Activated effector memory CD4-positive, alpha-beta T cell treated with anti-CD3 and anti-CD28 coated beads, Interleukin-2, amount 50 U/mL, for 16 hours (primary cell): ENCODE data around the gene TPCN2.
A peak's percentile ranks its signal among the peaks of the same experiment; 100 is the strongest.

Experiments used
- DNase-seq: peaks from one replicate; pipeline ENCODE4 v3.0.0-alpha.2; 2020

The TPCN2 gene

DNA sequence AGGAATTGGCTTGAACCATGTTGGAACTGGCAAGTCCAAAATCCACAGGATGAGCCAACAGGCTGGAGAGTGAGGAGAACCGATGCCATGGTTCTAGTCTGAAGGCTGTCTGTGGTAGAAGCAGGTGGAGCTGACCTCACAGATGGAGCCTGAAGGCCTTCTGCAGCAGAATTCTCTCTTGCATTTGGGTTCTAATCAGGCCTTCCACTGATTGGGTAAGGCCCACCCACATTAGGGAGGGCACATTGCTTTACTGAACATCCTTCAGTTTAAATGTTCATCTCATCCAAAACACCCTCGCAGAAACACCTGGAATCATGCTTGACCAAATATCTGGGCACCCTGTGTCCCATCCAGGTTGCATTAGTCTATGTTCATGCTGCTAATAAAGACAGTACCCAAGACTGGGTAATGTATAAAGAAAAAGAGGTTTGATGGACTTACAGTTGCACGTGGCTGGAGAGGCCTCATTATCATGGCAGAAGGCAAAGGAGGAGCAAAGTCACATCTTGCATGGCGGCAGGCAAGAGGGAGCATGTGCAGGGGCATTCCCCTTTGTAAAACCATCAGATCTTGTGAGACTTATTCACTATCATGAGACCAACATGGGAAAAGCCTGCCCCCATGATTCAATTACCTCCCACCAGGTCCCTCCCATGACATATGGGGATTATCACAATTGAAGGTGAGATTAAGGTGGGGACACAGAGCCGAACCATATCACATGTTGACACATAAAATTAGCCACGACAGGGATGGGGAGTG, 122.9 kb downstream of the TPCN2 start:
- DNase-seq: peak; percentile 19

DNA sequence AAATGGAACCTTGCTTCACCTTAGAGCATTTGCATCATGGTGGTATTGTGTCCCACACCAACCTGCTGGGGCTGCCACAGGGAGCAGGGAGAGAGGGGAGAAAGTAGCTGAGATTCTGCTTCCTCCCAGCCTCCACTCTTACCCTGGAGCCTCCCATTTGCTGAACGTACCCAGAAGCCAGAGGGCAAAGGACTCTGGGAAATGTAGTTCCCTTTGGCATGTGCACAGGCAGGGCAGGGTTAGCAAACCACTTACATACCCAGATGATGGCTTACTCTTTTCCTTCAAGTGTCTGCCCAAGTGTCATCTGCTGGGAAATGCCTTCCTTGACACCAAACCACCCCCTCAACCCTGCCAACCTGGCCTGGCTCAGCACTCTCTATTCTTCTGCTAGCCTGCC, 123.9 kb downstream of the TPCN2 start:
- DNase-seq: no peak

- no peak for DNase-seq
Measured at GRCh38 chr11:69173331-69173730, 124.6 kb downstream of the TPCN2 start.

DNA sequence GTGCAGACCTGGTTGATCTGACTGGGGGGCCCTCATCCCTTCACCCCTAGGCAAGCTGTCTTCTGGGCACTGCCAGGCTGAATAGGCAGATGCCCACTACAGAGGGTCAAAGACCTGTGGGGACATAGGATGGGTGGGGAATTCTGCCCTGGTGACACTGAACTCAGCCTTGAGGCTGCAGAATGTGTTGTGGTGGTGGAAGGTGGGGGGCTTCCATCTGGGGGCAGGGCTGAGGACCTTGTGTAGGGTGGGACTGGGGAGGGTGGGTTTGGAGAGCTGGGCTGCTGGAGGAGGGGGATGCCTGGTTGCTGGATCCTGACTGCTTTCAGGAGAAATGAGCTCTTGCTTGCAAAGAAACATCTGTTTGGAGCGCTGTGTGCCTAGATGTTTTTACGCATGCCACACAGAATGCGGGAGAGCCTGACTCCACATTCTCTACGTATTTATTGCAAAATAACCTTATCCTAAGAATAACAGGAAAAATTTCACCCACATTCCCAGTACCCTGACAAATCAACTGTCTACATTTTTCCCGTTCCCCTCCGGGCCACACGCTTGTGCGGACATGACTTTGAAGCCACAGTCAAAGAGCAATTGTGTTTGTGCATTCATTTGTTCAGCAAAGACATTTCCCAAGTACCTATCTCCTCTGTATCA, 125.3 kb downstream of the TPCN2 start:
- DNase-seq: peak; percentile 42

DNA sequence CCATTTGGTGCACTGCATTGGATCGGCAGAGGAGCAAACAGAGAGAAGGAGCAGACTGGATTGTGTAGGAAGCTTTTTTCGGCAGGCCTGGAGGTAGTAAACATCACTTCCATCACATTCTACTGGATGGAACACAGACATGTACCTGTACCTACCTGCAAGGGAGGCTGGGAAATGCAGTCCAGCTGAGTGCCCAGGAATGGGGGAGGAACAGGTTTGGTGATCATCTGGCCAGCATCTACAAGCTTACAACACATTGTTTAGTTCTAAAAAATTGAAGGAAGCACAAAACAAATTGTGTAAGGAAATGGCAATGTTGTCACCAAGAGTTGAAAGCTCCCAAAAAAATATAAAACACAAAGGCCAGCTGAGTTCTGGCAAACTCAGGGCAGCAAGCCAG, 126.1 kb downstream of the TPCN2 start:
- DNase-seq: no peak

GRCh38 chr11:69178819-69179482, 130.2 kb downstream of the TPCN2 start:
- no peak for DNase-seq

GRCh38 chr11:69180226-69180625, 131.5 kb downstream of the TPCN2 start:
- DNase-seq: no peak

DNA sequence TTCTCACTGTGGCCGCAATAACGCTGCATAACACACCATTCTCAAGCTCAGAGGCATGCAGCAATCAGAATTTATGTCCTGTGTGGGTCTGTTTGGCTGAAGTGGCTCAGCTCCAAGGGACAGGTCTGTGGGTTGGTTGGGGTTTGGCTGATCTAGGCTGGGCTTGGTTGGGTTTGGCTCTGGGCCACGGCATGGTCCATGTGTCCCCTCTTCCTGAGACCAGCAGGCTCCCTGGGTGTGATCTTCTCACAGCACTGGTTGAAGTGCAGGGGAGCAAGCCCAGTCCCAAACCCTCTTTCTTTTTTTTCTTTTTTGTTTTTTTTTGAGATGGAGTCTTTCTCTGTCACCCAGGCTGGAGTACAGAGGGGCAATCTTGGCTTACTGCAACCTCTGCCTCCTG, 132.0 kb downstream of the TPCN2 start:
- no peak for DNase-seq

DNA sequence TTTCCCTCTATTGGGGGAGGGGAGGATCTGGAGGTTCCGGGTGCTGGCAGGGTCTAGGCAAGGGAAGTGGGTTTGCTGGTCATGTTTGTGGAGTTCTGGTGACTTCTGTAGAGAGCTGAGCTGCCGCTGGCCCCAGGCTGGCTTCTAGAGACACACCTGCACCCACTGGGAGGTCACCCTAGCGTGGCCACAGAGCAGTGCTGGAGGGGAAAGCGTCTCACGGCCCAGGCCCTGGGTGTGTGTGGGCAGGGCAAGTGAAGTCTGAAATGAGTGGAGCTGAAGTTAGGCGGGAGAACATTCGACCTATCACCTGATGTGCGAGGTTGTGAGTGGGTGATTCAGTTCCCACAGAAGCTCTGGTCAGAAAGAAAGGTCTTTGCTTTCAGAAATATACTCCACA, 134.9 kb downstream of the TPCN2 start:
- DNase-seq: no peak
